Activated CD8-positive, alpha-beta T cell treated with anti-CD3 and anti-CD28 coated beads for 36 hours (primary cell): ENCODE data around the gene NMNAT3. TPM values are rescaled to one million over a fixed set of nuclear protein-coding genes. Genes with fewer than 3 reads are reported as not detected.

Experiments
- ATAC-seq: fragments of 200-7000 bp; cut with Tn5 transposase; one replicate; pipeline ENCODE4 v1.10.0; 2021; ENCODE audit warnings: mild to moderate bottlenecking, moderate library complexity
- CTCF ChIA-PET: fragments of 350-600 bp; sonication (Branson Sonifier 250); formaldehyde crosslinking; loops from one replicate; lab custom pipeline; 2021; ENCODE audit warnings: antibody characterized with exemption; lab: Charles Lee
- POLR2A ChIA-PET: fragments of 350-600 bp; sonication (Branson Sonifier 250); formaldehyde crosslinking; loops from one replicate; lab custom pipeline; 2021; ENCODE audit warnings: antibody characterized with exemption; lab: Charles Lee
- DNase-seq: peaks from one replicate; pipeline ENCODE4 v3.0.0-alpha.2; 2020
- H3K27ac Mint-ChIP-seq: one replicate; pipeline ENCODE4 v1.8.0; 2021; ENCODE audit warnings: mild to moderate bottlenecking, mixed read lengths
- H3K27me3 Mint-ChIP-seq: one replicate; pipeline ENCODE4 v1.8.0; 2021; ENCODE audit warnings: mixed read lengths
- H3K36me3 Mint-ChIP-seq: one replicate; pipeline ENCODE4 v1.8.0; 2021; ENCODE audit warnings: low read depth, mixed read lengths
- H3K4me1 Mint-ChIP-seq: one replicate; pipeline ENCODE4 v1.8.0; 2021; ENCODE audit warnings: low read depth, mixed read lengths
- H3K4me3 Mint-ChIP-seq: one replicate; pipeline ENCODE4 v1.8.0; 2021; ENCODE audit warnings: mild to moderate bottlenecking, moderate library complexity, mixed read lengths
- H3K9me3 Mint-ChIP-seq: one replicate; pipeline ENCODE4 v1.8.0; 2021; ENCODE audit warnings: mixed read lengths
- CTCF ChIP-seq: fragments of 200-600 bp; IDR thresholded peaks from one replicate; pipeline ENCODE4 v1.8.0; 2022; ENCODE audit warnings: antibody characterized with exemption, mild to moderate bottlenecking
- intact Hi-C: fragments of 100-400 bp; cut with micrococcal nuclease; formaldehyde crosslinking; loops from one replicate; pipeline ENCODE4 v1.10.0; 2022
- total RNA-seq, 2 experiments: library from RNA; stranded (reverse); gene quantifications; one replicate each; pipeline ENCODE4 v1.2.3, GENCODE V29; 2021

NMNAT3 gene
- total RNA-seq, 2 experiments from 2014 or later = 4.3 to 4.5 TPM

- no peak for ATAC-seq
- DNase-seq = no peak
- Mint-ChIP-seq H3K27ac (no peak overlapping the region), H3K4me1 (no peaks in the 10 kb centered on the region), H3K9me3 (no peaks in the 10 kb centered on the region), H3K36me3 (peaks cover 4% of the 10 kb centered on the region), H3K4me3 (no peak overlapping the region), H3K27me3 (no peaks in the 10 kb centered on the region)
- intact Hi-C loops = no loop called here
- no peak for TF ChIP-seq CTCF
- POLR2A ChIA-PET = no interaction called here
- CTCF ChIA-PET = no interaction called here
Measured at GRCh38 chr3:139633511-139633910, 44.3 kb downstream of the NMNAT3 start.

GRCh38 chr3:139630542-139630941 is 47.2 kb downstream of the NMNAT3 start:
- no peak for TF ChIP-seq CTCF
- no peak for DNase-seq
- intact Hi-C loops = no loop called here
- ChIA-PET CTCF (no interaction called here), POLR2A (no interaction called here)
- no peaks in the 10 kb centered on the region for H3K9me3 Mint-ChIP-seq
- H3K27ac Mint-ChIP-seq = no peak overlapping the region
- no peak for ATAC-seq
- H3K4me1 Mint-ChIP-seq = no peaks in the 10 kb centered on the region
- H3K4me3 Mint-ChIP-seq = no peak overlapping the region
- H3K36me3 Mint-ChIP-seq = peaks cover 4% of the 10 kb centered on the region
- no peaks in the 10 kb centered on the region for H3K27me3 Mint-ChIP-seq

- POLR2A ChIA-PET = no interaction called here
- TF ChIP-seq CTCF = no peak
- peak; percentile 43 for DNase-seq
- H3K27me3 Mint-ChIP-seq = no peaks in the 10 kb centered on the region
- no peaks in the 10 kb centered on the region for H3K36me3 Mint-ChIP-seq
- no peaks in the 10 kb centered on the region for H3K9me3 Mint-ChIP-seq
- H3K4me3 Mint-ChIP-seq = no peak overlapping the region
- ATAC-seq = peak; percentile 49
- intact Hi-C loops = no loop called here
- CTCF ChIA-PET = no interaction called here
- H3K4me1 Mint-ChIP-seq = no peaks in the 10 kb centered on the region
- H3K27ac Mint-ChIP-seq = no peak overlapping the region
Measured at GRCh38 chr3:139629033-139629432, 48.7 kb downstream of the NMNAT3 start.

GRCh38 chr3:139627759-139628158 is 50.0 kb downstream of the NMNAT3 start:
- Mint-ChIP-seq H3K27ac (no peak overlapping the region), H3K4me1 (no peaks in the 10 kb centered on the region), H3K4me3 (no peak overlapping the region), H3K9me3 (no peaks in the 10 kb centered on the region), H3K27me3 (no peaks in the 10 kb centered on the region), H3K36me3 (no peaks in the 10 kb centered on the region)
- CTCF ChIA-PET = no interaction called here
- POLR2A ChIA-PET = no interaction called here
- intact Hi-C loops = no loop called here
- DNase-seq (no peak), ATAC-seq (no peak)
- no peak for TF ChIP-seq CTCF

GRCh38 chr3:139620438-139620837 is 57.3 kb downstream of the NMNAT3 start:
- CTCF ChIA-PET = no interaction called here
- POLR2A ChIA-PET = no interaction called here

More at GRCh38 chr3:139620438-139620837, 57.3 kb downstream of the NMNAT3 start:
- intact Hi-C loops = no loop called here
- H3K27ac Mint-ChIP-seq = no peak overlapping the region
- H3K4me1 Mint-ChIP-seq = no peaks in the 10 kb centered on the region
- no peaks in the 10 kb centered on the region for H3K36me3 Mint-ChIP-seq
- H3K4me3 Mint-ChIP-seq = no peak overlapping the region
- H3K9me3 Mint-ChIP-seq = no peaks in the 10 kb centered on the region
- ATAC-seq = no peak
- H3K27me3 Mint-ChIP-seq = no peaks in the 10 kb centered on the region
- no peak for DNase-seq
- TF ChIP-seq CTCF = no peak
